HG02852 (cell line): ENCODE measurements around the gene SPIC.

Experiments used
- ATAC-seq: cut with Tn5 transposase; IDR thresholded peaks from one replicate; pipeline ENCODE4 v1.9.1; 2021; ENCODE audit warnings: mild to moderate bottlenecking, moderate library complexity; ENCODE audit not compliant: unreplicated experiment

Gene SPIC

DNA sequence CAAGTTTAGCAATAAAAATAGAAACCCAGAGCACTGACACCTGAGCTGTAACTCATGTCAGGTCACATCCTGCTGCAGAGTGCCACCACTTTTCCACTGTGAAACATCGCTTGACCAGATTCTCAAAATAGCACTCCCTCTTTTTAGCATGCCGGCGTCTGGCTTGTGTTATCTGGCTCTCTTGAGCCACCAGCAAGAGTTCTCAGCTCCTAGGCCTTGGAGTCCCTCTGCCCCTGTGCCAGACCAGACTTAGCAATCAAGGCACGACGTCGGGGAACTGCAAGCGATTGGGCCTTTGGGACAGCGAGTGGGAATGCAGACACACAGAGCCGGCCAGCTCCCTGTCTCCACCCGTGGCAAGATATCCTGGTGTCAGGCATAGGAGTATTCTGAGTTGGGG, 52.5 kb downstream of the SPIC start:
- no peak for ATAC-seq

DNA sequence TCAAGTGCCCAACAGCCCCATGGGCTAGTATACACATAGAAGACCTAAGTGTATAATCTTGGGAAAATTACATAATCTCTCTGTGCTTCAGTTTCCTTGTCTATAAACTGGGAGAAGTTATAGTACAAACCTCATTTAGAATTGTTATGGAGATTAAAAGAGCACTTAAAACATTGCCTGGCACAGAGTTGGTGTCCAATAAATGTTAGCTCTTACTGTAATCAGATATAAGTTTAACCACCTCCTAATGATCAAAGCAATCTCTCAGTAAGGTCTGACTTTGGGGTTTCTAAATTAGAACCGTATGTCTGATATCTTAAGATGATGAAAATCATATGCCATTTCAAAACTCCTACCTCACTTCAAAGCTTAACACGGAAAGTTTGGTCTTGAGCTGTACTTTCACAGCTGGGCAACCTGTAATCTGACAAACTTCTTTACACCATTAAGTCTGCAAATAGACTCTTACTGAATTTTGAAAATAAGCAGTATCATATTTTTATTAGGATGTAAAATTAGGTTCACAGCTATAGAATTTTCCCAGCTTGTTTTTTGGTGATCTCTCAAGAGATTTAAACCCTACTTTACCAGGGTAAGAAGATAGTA, 61.0 kb downstream of the SPIC start:
- ATAC-seq = no peak
